Panc1 (cell line): ENCODE measurements around the gene CSK.

Experiments
- TCF7L2 ChIP-seq: IDR thresholded peaks from 2 replicates; pipeline ENCODE4 v1.6.1; 2011; ENCODE audit warnings: mild to moderate bottlenecking, low read depth, low read length, inconsistent platforms
- TF ChIP-seq, protein P1 (sequence below), 2 experiments: IDR thresholded peaks; 2 replicates each; pipeline ENCODE4 v1.6.1; 2011 to 2012; ENCODE audit warnings: low read depth in 2 of 2, control low read depth in 1 of 2, low read length in 1 of 2, mild to moderate bottlenecking in 1 of 2, moderate library complexity in 1 of 2; ENCODE audit not compliant: insufficient read depth in 1 of 2
- TF ChIP-seq, protein P2 (sequence below): fragments of 450-650 bp; IDR thresholded peaks from 2 replicates; pipeline ENCODE4 v1.5.1; 2017; ENCODE audit warnings: mild to moderate bottlenecking

DNA sequence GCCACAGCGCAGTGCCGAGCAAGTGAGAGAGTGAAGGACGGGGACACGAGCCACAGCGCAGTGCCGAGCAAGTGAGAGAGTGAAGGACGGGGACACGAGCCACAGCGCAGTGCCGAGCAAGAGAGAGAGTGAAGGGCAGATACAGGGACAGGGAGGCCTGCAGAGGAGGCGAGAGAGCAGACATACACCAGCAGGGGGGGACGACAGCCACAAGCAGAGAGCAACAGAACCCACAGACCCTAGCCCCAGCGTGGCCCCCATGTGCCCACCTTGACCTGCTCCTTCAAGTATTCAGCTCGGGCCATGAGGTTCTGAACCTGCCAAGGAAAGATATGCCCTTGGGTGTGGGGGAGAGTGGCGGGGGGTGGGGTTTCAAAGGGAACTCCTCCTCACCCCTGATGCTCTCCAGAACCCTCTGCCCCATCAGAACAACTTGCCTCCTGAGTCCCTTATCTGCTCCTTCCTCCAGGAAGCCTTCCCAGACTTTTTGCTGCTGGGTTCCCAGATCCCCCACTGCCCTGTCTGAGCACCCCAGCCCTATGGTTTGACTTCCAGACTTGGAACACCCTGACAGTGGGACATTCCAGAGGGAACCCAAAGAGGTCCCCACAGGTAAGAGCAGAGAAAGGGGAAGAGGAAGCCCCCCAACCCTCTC, 55.7 kb downstream of the CSK start:
- TF ChIP-seq, protein P1, sequence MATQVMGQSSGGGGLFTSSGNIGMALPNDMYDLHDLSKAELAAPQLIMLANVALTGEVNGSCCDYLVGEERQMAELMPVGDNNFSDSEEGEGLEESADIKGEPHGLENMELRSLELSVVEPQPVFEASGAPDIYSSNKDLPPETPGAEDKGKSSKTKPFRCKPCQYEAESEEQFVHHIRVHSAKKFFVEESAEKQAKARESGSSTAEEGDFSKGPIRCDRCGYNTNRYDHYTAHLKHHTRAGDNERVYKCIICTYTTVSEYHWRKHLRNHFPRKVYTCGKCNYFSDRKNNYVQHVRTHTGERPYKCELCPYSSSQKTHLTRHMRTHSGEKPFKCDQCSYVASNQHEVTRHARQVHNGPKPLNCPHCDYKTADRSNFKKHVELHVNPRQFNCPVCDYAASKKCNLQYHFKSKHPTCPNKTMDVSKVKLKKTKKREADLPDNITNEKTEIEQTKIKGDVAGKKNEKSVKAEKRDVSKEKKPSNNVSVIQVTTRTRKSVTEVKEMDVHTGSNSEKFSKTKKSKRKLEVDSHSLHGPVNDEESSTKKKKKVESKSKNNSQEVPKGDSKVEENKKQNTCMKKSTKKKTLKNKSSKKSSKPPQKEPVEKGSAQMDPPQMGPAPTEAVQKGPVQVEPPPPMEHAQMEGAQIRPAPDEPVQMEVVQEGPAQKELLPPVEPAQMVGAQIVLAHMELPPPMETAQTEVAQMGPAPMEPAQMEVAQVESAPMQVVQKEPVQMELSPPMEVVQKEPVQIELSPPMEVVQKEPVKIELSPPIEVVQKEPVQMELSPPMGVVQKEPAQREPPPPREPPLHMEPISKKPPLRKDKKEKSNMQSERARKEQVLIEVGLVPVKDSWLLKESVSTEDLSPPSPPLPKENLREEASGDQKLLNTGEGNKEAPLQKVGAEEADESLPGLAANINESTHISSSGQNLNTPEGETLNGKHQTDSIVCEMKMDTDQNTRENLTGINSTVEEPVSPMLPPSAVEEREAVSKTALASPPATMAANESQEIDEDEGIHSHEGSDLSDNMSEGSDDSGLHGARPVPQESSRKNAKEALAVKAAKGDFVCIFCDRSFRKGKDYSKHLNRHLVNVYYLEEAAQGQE (IDR thresholded peaks at IDR 0.05; ENCODE audit: insufficient read depth in 1 of 2, low read depth in 2 of 2, low read length in 1 of 2), result no peak
- TF ChIP-seq, protein P2, sequence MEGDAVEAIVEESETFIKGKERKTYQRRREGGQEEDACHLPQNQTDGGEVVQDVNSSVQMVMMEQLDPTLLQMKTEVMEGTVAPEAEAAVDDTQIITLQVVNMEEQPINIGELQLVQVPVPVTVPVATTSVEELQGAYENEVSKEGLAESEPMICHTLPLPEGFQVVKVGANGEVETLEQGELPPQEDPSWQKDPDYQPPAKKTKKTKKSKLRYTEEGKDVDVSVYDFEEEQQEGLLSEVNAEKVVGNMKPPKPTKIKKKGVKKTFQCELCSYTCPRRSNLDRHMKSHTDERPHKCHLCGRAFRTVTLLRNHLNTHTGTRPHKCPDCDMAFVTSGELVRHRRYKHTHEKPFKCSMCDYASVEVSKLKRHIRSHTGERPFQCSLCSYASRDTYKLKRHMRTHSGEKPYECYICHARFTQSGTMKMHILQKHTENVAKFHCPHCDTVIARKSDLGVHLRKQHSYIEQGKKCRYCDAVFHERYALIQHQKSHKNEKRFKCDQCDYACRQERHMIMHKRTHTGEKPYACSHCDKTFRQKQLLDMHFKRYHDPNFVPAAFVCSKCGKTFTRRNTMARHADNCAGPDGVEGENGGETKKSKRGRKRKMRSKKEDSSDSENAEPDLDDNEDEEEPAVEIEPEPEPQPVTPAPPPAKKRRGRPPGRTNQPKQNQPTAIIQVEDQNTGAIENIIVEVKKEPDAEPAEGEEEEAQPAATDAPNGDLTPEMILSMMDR, result no peak
- TF ChIP-seq TCF7L2, result no peak
